ENCODE data around the gene SLC22A3. TPM values are rescaled to one million over a fixed set of nuclear protein-coding genes. Genes with fewer than 3 reads are reported as not detected.
A peak's percentile ranks its signal among the peaks of the same experiment; 100 is the strongest.

SLC22A3 gene
- total RNA-seq, 1 experiment from 2014 or later: 0.07 TPM

DNA sequence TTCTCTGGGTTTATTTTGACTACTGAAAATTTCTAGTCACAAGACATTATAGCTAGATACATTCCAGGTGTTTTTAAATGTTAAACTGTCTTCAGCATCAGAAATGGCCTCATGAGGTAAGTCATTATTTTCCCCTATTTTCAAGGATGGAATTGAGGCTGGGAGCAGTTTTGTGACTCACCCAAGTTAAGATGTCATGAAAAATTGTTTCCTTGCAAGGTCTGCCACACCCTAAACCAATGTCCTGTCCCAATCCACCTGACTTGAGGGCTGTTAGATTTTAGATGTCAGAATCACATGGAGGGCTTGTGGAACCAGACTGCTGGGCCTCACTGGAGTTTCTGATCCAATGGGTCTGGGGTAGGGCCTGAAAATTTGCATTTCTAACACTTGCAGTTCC lies 16.9 kb downstream of the SLC22A3 start (continued):
- TF ChIP-seq, protein P1, sequence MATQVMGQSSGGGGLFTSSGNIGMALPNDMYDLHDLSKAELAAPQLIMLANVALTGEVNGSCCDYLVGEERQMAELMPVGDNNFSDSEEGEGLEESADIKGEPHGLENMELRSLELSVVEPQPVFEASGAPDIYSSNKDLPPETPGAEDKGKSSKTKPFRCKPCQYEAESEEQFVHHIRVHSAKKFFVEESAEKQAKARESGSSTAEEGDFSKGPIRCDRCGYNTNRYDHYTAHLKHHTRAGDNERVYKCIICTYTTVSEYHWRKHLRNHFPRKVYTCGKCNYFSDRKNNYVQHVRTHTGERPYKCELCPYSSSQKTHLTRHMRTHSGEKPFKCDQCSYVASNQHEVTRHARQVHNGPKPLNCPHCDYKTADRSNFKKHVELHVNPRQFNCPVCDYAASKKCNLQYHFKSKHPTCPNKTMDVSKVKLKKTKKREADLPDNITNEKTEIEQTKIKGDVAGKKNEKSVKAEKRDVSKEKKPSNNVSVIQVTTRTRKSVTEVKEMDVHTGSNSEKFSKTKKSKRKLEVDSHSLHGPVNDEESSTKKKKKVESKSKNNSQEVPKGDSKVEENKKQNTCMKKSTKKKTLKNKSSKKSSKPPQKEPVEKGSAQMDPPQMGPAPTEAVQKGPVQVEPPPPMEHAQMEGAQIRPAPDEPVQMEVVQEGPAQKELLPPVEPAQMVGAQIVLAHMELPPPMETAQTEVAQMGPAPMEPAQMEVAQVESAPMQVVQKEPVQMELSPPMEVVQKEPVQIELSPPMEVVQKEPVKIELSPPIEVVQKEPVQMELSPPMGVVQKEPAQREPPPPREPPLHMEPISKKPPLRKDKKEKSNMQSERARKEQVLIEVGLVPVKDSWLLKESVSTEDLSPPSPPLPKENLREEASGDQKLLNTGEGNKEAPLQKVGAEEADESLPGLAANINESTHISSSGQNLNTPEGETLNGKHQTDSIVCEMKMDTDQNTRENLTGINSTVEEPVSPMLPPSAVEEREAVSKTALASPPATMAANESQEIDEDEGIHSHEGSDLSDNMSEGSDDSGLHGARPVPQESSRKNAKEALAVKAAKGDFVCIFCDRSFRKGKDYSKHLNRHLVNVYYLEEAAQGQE (IDR thresholded peaks at IDR 0.05; ENCODE audit: low read depth): no peak
- TF ChIP-seq EZH2 (IDR thresholded peaks at IDR 0.05) (no peak), SIN3A (IDR thresholded peaks at IDR 0.05; ENCODE audit: low read depth) (no peak), JUND (IDR thresholded peaks at IDR 0.05) (no peak)

DNA sequence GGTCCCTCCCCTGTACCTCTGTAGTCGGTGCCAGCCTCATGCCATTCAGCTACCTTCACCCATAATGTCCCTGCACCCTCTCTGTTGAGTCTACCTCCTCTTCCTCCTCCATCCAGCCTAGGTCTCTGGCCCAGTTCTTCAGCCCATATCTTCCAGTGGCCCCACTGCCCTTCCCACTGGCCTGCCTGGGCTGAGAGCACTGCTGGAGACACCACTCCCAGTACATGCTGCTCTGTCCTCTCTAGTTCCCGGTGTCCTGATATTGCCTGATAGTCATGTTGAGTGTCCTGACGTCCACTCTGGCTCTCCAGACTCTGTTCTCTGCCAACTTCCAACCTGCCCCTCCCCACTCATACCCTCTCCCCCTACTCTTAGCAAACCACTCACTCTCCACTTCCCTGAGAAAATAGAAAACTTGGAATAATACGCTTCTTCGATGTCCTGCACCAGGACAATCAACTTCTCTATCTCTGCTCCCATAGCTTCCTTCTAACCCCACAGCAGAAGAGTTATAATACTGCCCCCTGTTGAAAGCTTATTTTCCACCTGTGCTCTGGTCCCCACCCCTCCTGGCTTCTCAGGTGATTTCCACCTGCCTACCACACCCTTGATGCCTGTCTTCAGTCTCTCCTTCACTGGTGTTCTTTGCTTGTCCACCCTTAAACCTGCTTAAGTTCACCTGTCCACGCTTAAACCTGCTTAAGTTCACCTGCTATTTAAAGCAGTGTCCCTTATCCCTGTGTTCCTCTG lies 19.8 kb downstream of the SLC22A3 start:
- no peaks in the 10 kb centered on the region for H3K27me3 ChIP-seq (ENCODE audit: insufficient read depth, low read length)
- no peaks in the 10 kb centered on the region for H3K79me2 ChIP-seq (ENCODE audit: insufficient read depth, low read length)
- no peaks in the 10 kb centered on the region for H3K9me3 ChIP-seq (ENCODE audit: control insufficient read depth in 1 of 2, insufficient read depth in 1 of 2, low read depth in 1 of 2, low read length in 2 of 2)
- DNase-seq (ENCODE audit: low read depth, low spot score) (no peak), ATAC-seq (no peak)
- H3K27ac ChIP-seq (ENCODE audit: low read depth, low read length): no peak overlapping the region
- intact Hi-C loops (cut with micrococcal nuclease): no loop called here
- TF ChIP-seq EGR1 (IDR thresholded peaks at IDR 0.05; ENCODE audit: low read depth): no peak
- 0 out of 2 replicates have a peak, but pooled peaks have one; percentile 4 for TF ChIP-seq RAD21 (IDR thresholded peaks at IDR 0.05; ENCODE audit: low read depth)
- no peaks in the 10 kb centered on the region for H4K20me1 ChIP-seq (ENCODE audit: insufficient read depth)
- H3K9me2 ChIP-seq (ENCODE audit: insufficient read depth): 0 out of 2 replicates have a peak, but pooled peaks cover 3% of the 10 kb centered on the region
- no TSS peak for BruUV-seq (replicated peaks)
- ChIA-PET POLR2A (no interaction called here), CTCF (no interaction called here), RAD21 (ENCODE audit: low non-redundant PET in 1 of 2, low total read pairs in 2 of 2, uncharacterized antibody in 2 of 2, unreplicated experiment in 2 of 2) (no interaction called here)
- no peak overlapping the region for H2AFZ ChIP-seq (ENCODE audit: low read depth, low read length, poor library complexity, severe bottlenecking)
- H3K4me3 ChIP-seq (replicated peaks in 1 of 2; ENCODE audit: low read depth in 1 of 2, low read length in 2 of 2): no peak overlapping the region
- no peak overlapping the region for H3K9ac ChIP-seq (ENCODE audit: low read length)
- H3K4me2 ChIP-seq (ENCODE audit: low read length): no peak overlapping the region
- no peaks in the 10 kb centered on the region for H3K36me3 ChIP-seq (ENCODE audit: control insufficient read depth in 1 of 2, insufficient read depth in 2 of 2, low read length in 2 of 2)
- no peaks in the 10 kb centered on the region for H3K4me1 ChIP-seq (ENCODE audit: control insufficient read depth in 1 of 2, insufficient read depth in 2 of 2, low read length in 2 of 2)
